ENCODE data around the gene KCNG4. TPM values are rescaled to one million over a fixed set of nuclear protein-coding genes. Genes with fewer than 3 reads are reported as not detected.

The KCNG4 gene
- total RNA-seq, 1 experiment from 2014 or later, result 0.06 TPM

GRCh38 chr16:84183572-84183875 is 56.3 kb downstream of the KCNG4 start:
- no peak for DNase-seq (ENCODE audit: low read depth)

- no peak for DNase-seq (ENCODE audit: low read depth)
Observed at GRCh38 chr16:84182680-84183571, 56.9 kb downstream of the KCNG4 start.

- DNase-seq (ENCODE audit: low read depth), result no peak
Observed at GRCh38 chr16:84182104-84182503, 57.7 kb downstream of the KCNG4 start.

- DNase-seq (ENCODE audit: low read depth), result no peak
Observed at GRCh38 chr16:84181144-84181915, 58.5 kb downstream of the KCNG4 start.

- DNase-seq (ENCODE audit: low read depth), result no peak
Observed at GRCh38 chr16:84180519-84181140, 59.2 kb downstream of the KCNG4 start.

- DNase-seq (ENCODE audit: low read depth), result no peak
Observed at GRCh38 chr16:84179612-84180320, 60.0 kb downstream of the KCNG4 start.

- DNase-seq (ENCODE audit: low read depth), result no peak
Observed at GRCh38 chr16:84178892-84179611, 60.8 kb downstream of the KCNG4 start.

- DNase-seq (ENCODE audit: low read depth), result no peak
Observed at GRCh38 chr16:84178146-84178765, 61.6 kb downstream of the KCNG4 start.

- DNase-seq (ENCODE audit: low read depth), result peak; percentile 36
Observed at GRCh38 chr16:84177741-84178073, 62.1 kb downstream of the KCNG4 start.

GRCh38 chr16:84176192-84177053 is 63.4 kb downstream of the KCNG4 start:
- no peak for DNase-seq (ENCODE audit: low read depth)

GRCh38 chr16:84175350-84176081 is 64.3 kb downstream of the KCNG4 start:
- peak; percentile 66 for DNase-seq (ENCODE audit: low read depth)

GRCh38 chr16:84174396-84174795 is 65.4 kb downstream of the KCNG4 start:
- no peak for DNase-seq (ENCODE audit: low read depth)

- DNase-seq (ENCODE audit: low read depth), result no peak
Observed at GRCh38 chr16:84169765-84170310, 70.0 kb downstream of the KCNG4 start.

Other genes starting within 250 kb of the KCNG4 start
- gene SLC38A8, start 197.2 kb downstream of the KCNG4 start, total RNA-seq (2014; rRNA removed), result not detected in 2 replicates
- gene MBTPS1, start 123.1 kb downstream of the KCNG4 start, total RNA-seq (2014; rRNA removed), result 47.1 and 48.8 TPM in 2 replicates
- 34.4 and 36.3 TPM in 2 replicates for gene HSDL1, start 94.8 kb downstream of the KCNG4 start, total RNA-seq (2014; rRNA removed)
- 0.06 TPM in 1 of 2 replicates, not detected in the other for gene DNAAF1, start 94.7 kb downstream of the KCNG4 start, total RNA-seq (2014; rRNA removed)
- 26.1 and 30.1 TPM in 2 replicates for gene TAF1C, start 53.0 kb downstream of the KCNG4 start, total RNA-seq (2014; rRNA removed)
- not detected in 2 replicates for gene ADAD2, start 48.9 kb downstream of the KCNG4 start, total RNA-seq (2014; rRNA removed)
- not detected in 2 replicates for gene WFDC1, start 54.9 kb upstream of the KCNG4 start, total RNA-seq (2014; rRNA removed)
- not detected in 2 replicates for gene ATP2C2, start 128.5 kb upstream of the KCNG4 start, total RNA-seq (2014; rRNA removed)